SK-N-SH treated with all-trans-retinoic acid at 6 μM for 48 hours (cell line): ENCODE results near the gene FBXO31.

Experiments used
- ARNTL ChIP-seq: fragments of 450-650 bp; formaldehyde crosslinking; IDR thresholded peaks from 2 replicates; pipeline ENCODE4 v1.5.0; 2020; ENCODE audit warnings: low read depth, mild to moderate bottlenecking, moderate library complexity, borderline replicate concordance
- PATZ1 ChIP-seq: fragments of 250-450 bp; sonication (Bioruptor Pico); IDR thresholded peaks from 2 replicates; pipeline ENCODE4 v1.8.0; 2020; ENCODE audit warnings: mild to moderate bottlenecking, moderate library complexity, borderline replicate concordance
- RARB ChIP-seq: fragments of 250-450 bp; sonication (Bioruptor Pico); IDR thresholded peaks from 2 replicates; pipeline ENCODE4 v1.8.0; 2021; ENCODE audit warnings: mild to moderate bottlenecking, moderate library complexity
- ZFP30 ChIP-seq: fragments of 450-650 bp; formaldehyde crosslinking; IDR thresholded peaks from 2 replicates; pipeline ENCODE4 v1.5.0; 2022; ENCODE audit warnings: mild to moderate bottlenecking, moderate library complexity

GRCh38 chr16:87426423-87427215, 43.0 kb upstream of the FBXO31 start:
- no peak for TF ChIP-seq PATZ1 (CRISPR knock-in tag)
- no peak for TF ChIP-seq ZFP30 (CRISPR knock-in tag)
- no peak for TF ChIP-seq RARB (CRISPR knock-in tag)
- TF ChIP-seq ARNTL: no peak
